Activated B cell treated with CpG ODN at 0.5 μM for 24 hours (primary cell): ENCODE measurements around the gene CENPN. TPM values are rescaled to one million over a fixed set of nuclear protein-coding genes. Genes with fewer than 3 reads are reported as not detected.

Experiments used
- ATAC-seq: fragments of 200-7000 bp; cut with Tn5 transposase; one replicate; pipeline ENCODE4 v1.10.0; 2021; ENCODE audit warnings: low read depth, mild to moderate bottlenecking, moderate library complexity
- CTCF ChIA-PET: fragments of 350-600 bp; sonication (Branson Sonifier 250); formaldehyde crosslinking; loops from one replicate; lab custom pipeline; 2021; ENCODE audit warnings: antibody characterized with exemption; lab: Charles Lee
- POLR2A ChIA-PET: fragments of 350-600 bp; sonication (Branson Sonifier 250); formaldehyde crosslinking; loops from one replicate; lab custom pipeline; 2021; ENCODE audit warnings: antibody characterized with exemption; lab: Charles Lee
- DNase-seq: peaks from one replicate; pipeline ENCODE4 v3.0.0; 2022
- H3K27ac Mint-ChIP-seq: one replicate; pipeline ENCODE4 v1.8.0; 2020; ENCODE audit warnings: mixed read lengths
- H3K27me3 Mint-ChIP-seq: one replicate; pipeline ENCODE4 v1.8.0; 2021; ENCODE audit warnings: mixed read lengths
- H3K36me3 Mint-ChIP-seq: one replicate; pipeline ENCODE4 v1.8.0; 2021; ENCODE audit warnings: low read depth, mixed read lengths
- H3K4me1 Mint-ChIP-seq: one replicate; pipeline ENCODE4 v1.8.0; 2021; ENCODE audit warnings: mixed read lengths
- H3K4me3 Mint-ChIP-seq: one replicate; pipeline ENCODE4 v1.8.0; 2020; ENCODE audit warnings: mild to moderate bottlenecking, mixed read lengths
- H3K9me3 Mint-ChIP-seq: one replicate; pipeline ENCODE4 v1.8.0; 2020; ENCODE audit warnings: mixed read lengths
- intact Hi-C: fragments of 100-400 bp; cut with micrococcal nuclease; formaldehyde crosslinking; loops from one replicate; pipeline ENCODE4 v1.15.1; 2024
- total RNA-seq: library from RNA; stranded (reverse); gene quantifications from 2 replicates; pipeline ENCODE4 v1.2.3, GENCODE V29; 2022
- TF ChIP-seq, protein P1 (sequence below): fragments of 200-600 bp; IDR thresholded peaks from one replicate; pipeline ENCODE4 v1.8.0; 2022; ENCODE audit warnings: antibody characterized with exemption, mild to moderate bottlenecking

CENPN gene
- total RNA-seq, 1 donor from 2014 or later = 5.9 TPM

GRCh38 chr16:80990577-80990976 lies 16.4 kb upstream of the CENPN start:
- POLR2A ChIA-PET = no interaction called here
- DNase-seq = no peak
- Mint-ChIP-seq H3K9me3 (no peaks in the 10 kb centered on the region), H3K4me1 (peaks cover 4% of the 10 kb centered on the region), H3K27me3 (no peaks in the 10 kb centered on the region), H3K36me3 (peaks cover 33% of the 10 kb centered on the region), H3K27ac (no peak overlapping the region), H3K4me3 (no peak overlapping the region)
- CTCF ChIA-PET = no interaction called here
- TF ChIP-seq, protein P1, sequence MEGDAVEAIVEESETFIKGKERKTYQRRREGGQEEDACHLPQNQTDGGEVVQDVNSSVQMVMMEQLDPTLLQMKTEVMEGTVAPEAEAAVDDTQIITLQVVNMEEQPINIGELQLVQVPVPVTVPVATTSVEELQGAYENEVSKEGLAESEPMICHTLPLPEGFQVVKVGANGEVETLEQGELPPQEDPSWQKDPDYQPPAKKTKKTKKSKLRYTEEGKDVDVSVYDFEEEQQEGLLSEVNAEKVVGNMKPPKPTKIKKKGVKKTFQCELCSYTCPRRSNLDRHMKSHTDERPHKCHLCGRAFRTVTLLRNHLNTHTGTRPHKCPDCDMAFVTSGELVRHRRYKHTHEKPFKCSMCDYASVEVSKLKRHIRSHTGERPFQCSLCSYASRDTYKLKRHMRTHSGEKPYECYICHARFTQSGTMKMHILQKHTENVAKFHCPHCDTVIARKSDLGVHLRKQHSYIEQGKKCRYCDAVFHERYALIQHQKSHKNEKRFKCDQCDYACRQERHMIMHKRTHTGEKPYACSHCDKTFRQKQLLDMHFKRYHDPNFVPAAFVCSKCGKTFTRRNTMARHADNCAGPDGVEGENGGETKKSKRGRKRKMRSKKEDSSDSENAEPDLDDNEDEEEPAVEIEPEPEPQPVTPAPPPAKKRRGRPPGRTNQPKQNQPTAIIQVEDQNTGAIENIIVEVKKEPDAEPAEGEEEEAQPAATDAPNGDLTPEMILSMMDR = no peak
- ATAC-seq = no peak
- intact Hi-C loops = no loop called here

DNA sequence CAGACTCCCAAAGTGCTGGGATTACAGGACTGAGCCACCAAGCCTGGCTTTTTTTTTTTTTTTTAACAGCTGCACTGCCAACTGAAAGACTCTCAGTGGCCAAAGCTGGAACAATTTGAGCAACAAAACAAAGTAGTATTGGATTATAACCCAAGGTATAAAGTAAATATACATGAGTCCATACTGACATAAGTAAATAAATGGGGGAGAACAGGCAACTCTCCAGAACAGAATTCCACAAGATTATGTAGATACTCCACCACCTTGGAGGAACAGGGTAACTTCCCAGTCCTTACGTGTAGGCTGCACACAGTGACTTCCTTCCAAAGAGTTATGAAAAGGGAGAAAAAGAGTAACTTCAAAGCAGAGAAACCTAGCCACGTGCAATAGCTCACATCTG lies 16.0 kb upstream of the CENPN start:
- H3K4me1 Mint-ChIP-seq = peaks cover 4% of the 10 kb centered on the region
- H3K27me3 Mint-ChIP-seq = no peaks in the 10 kb centered on the region
- TF ChIP-seq, protein P1 = no peak
- ATAC-seq (no peak), DNase-seq (no peak)
- H3K9me3 Mint-ChIP-seq = no peaks in the 10 kb centered on the region
- intact Hi-C loops = no loop called here
- ChIA-PET CTCF (no interaction called here), POLR2A (no interaction called here)
- H3K27ac Mint-ChIP-seq = no peak overlapping the region
- peaks cover 34% of the 10 kb centered on the region for H3K36me3 Mint-ChIP-seq
- H3K4me3 Mint-ChIP-seq = no peak overlapping the region

GRCh38 chr16:80991792-80992430 lies 15.1 kb upstream of the CENPN start:
- no peaks in the 10 kb centered on the region for H3K9me3 Mint-ChIP-seq
- ATAC-seq (no peak), DNase-seq (no peak)
- H3K4me1 Mint-ChIP-seq = peaks cover 8% of the 10 kb centered on the region
- TF ChIP-seq, protein P1 = no peak
- H3K4me3 Mint-ChIP-seq = no peak overlapping the region
- no peaks in the 10 kb centered on the region for H3K27me3 Mint-ChIP-seq
- intact Hi-C loops = no loop called here
- ChIA-PET POLR2A (no interaction called here), CTCF (interaction anchor here (1.9 kb wide), 1 partner anchor 44 kb away, joined by 6 read pairs; the partner anchor contains the start of gene ATMIN)
- peaks cover 28% of the 10 kb centered on the region for H3K36me3 Mint-ChIP-seq
- no peak overlapping the region for H3K27ac Mint-ChIP-seq

GRCh38 chr16:80992676-80993293 lies 14.2 kb upstream of the CENPN start:
- ATAC-seq (no peak), DNase-seq (no peak)
- Mint-ChIP-seq H3K4me1 (peaks cover 15% of the 10 kb centered on the region), H3K4me3 (no peak overlapping the region), H3K27me3 (no peaks in the 10 kb centered on the region), H3K36me3 (peaks cover 23% of the 10 kb centered on the region), H3K27ac (no peak overlapping the region), H3K9me3 (no peaks in the 10 kb centered on the region)
- TF ChIP-seq, protein P1 = no peak
- intact Hi-C loops = no loop called here
- POLR2A ChIA-PET = interaction anchor here (0.6 kb wide), 1 partner anchor 50 kb away, joined by 6 read pairs; no protein-coding TSS in a partner anchor
- CTCF ChIA-PET = interaction anchor here (0.9 to 1.9 kb wide), 2 partner anchors 36 to 43 kb away, joined by 3 to 6 read pairs; partner anchors contain the start of gene ATMIN

DNA sequence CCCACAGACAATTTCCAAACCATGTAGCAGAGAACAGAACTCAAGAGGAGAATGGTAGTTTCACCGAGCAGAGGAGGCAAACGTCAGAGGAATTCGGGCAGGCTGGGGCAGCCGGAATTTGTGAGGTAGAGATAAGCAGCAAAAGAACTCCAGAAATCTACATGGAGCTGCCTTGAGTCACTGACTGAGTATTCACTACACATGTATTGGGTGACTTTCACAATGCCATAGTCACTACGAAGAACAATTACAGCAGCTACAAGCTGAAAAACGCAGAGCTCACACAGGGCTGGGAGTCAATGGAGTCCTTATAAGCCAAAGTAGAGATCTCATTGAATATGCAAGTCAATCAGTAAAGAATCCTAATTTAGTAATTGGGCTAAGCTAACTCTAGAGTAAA lies 13.7 kb upstream of the CENPN start:
- H3K36me3 Mint-ChIP-seq = peaks cover 21% of the 10 kb centered on the region
- H3K4me1 Mint-ChIP-seq = peaks cover 21% of the 10 kb centered on the region
- H3K9me3 Mint-ChIP-seq = no peaks in the 10 kb centered on the region
- ChIA-PET POLR2A (interaction anchor here (0.6 kb wide), 1 partner anchor 50 kb away, joined by 6 read pairs; no protein-coding TSS in a partner anchor), CTCF (interaction anchor here (0.9 to 1.9 kb wide), 2 partner anchors 36 to 42 kb away, joined by 3 to 6 read pairs; partner anchors contain the start of gene ATMIN)
- DNase-seq = no peak
- H3K27me3 Mint-ChIP-seq = no peaks in the 10 kb centered on the region
- H3K27ac Mint-ChIP-seq = no peak overlapping the region
- no peak overlapping the region for H3K4me3 Mint-ChIP-seq
- TF ChIP-seq, protein P1 = no peak
- no peak for ATAC-seq
- intact Hi-C loops = no loop called here
